GM23338 (cell line): ENCODE results near the gene APEX1.

Experiments
- CREB1 ChIP-seq: fragments of 250-450 bp; sonication (Bioruptor Pico); IDR thresholded peaks from 2 replicates; pipeline ENCODE4 v1.5.0; 2020; ENCODE audit warnings: low read depth, mild to moderate bottlenecking, moderate library complexity
- CTCF ChIP-seq, 2 experiments: fragments of 200-600 bp in 1 of 2; sonication (generic) in 1 of 2; conservative IDR thresholded peaks; 2 replicates each; pipeline versions ENCODE4 v1.5.1 to v1.6.1; 2016 to 2017; ENCODE audit warnings: antibody characterized with exemption in 2 of 2, low read depth in 2 of 2, mild to moderate bottlenecking in 2 of 2, moderate library complexity in 1 of 2
- ETS1 ChIP-seq: IDR thresholded peaks from 2 replicates; pipeline ENCODE4 v1.6.1; 2016; ENCODE audit warnings: antibody characterized with exemption
- EZH2 ChIP-seq: fragments of 200-600 bp; sonication (generic); IDR thresholded peaks from one replicate; pipeline ENCODE4 v1.8.0; 2017; ENCODE audit warnings: antibody characterized with exemption, mild to moderate bottlenecking, low read depth; ENCODE audit not compliant: unreplicated experiment
- EZH2phosphoT487 ChIP-seq: fragments of 200-600 bp; sonication (generic); IDR thresholded peaks from one replicate; pipeline ENCODE4 v1.8.1; 2018; ENCODE audit warnings: antibody characterized with exemption; ENCODE audit not compliant: unreplicated experiment
- JUNB ChIP-seq: IDR thresholded peaks from one replicate; pipeline ENCODE4 v1.6.1; 2016; ENCODE audit warnings: antibody characterized with exemption; ENCODE audit not compliant: unreplicated experiment
- NANOG ChIP-seq: IDR thresholded peaks from 2 replicates; pipeline ENCODE4 v1.6.1; 2016; ENCODE audit warnings: antibody characterized with exemption, borderline replicate concordance
- POLR2AphosphoS5 ChIP-seq: IDR thresholded peaks from 2 replicates; pipeline ENCODE4 v1.6.1; 2016; ENCODE audit warnings: antibody characterized with exemption, low read depth
- REST ChIP-seq: IDR thresholded peaks from one replicate; pipeline ENCODE4 v1.6.1; 2018; ENCODE audit warnings: antibody characterized with exemption; ENCODE audit not compliant: unreplicated experiment
- STAT1 ChIP-seq: IDR thresholded peaks from one replicate; pipeline ENCODE4 v1.6.1; 2016; ENCODE audit warnings: antibody characterized with exemption; ENCODE audit not compliant: unreplicated experiment
- ZNF114 ChIP-seq: fragments of 250-450 bp; sonication (Bioruptor Pico); IDR thresholded peaks from 2 replicates; pipeline ENCODE4 v1.5.0; 2020; ENCODE audit warnings: mild to moderate bottlenecking, moderate library complexity
- ZNF331 ChIP-seq: fragments of 250-450 bp; sonication (Bioruptor Pico); IDR thresholded peaks from 2 replicates; pipeline ENCODE4 v1.5.0; 2020; ENCODE audit warnings: low read depth, mild to moderate bottlenecking, moderate library complexity

- no peak for TF ChIP-seq CTCF (conservative IDR thresholded peaks at IDR 0.05; ENCODE audit: low read depth in 2 of 2)
- TF ChIP-seq EZH2, result no peak
- TF ChIP-seq NANOG, result no peak
- TF ChIP-seq POLR2AphosphoS5, result no peak
- no peak for TF ChIP-seq EZH2phosphoT487
- TF ChIP-seq STAT1, result no peak
- no peak for TF ChIP-seq ZNF331 (CRISPR knock-in tag)
- no peak for TF ChIP-seq REST
- no peak for TF ChIP-seq ZNF114
- no peak for TF ChIP-seq ETS1
- no peak for TF ChIP-seq JUNB
- no peak for TF ChIP-seq CREB1 (CRISPR knock-in tag)
Observed at GRCh38 chr14:20416223-20416622, 38.8 kb upstream of the APEX1 start.
